HG02623 (cell line): ENCODE data around the gene SPTLC2.
A peak's percentile ranks its signal among the peaks of the same experiment; 100 is the strongest.

Experiments used
- ATAC-seq: cut with Tn5 transposase; IDR thresholded peaks from one replicate; pipeline ENCODE4 v1.9.1; 2021; ENCODE audit warnings: moderate library complexity; ENCODE audit not compliant: unreplicated experiment

SPTLC2 gene

GRCh38 chr14:77474479-77475177 lies 141.8 kb downstream of the SPTLC2 start:
- ATAC-seq: no peak

GRCh38 chr14:77473921-77474320 lies 142.5 kb downstream of the SPTLC2 start:
- ATAC-seq: no peak

GRCh38 chr14:77470224-77470870 lies 146.1 kb downstream of the SPTLC2 start:
- ATAC-seq: no peak

DNA sequence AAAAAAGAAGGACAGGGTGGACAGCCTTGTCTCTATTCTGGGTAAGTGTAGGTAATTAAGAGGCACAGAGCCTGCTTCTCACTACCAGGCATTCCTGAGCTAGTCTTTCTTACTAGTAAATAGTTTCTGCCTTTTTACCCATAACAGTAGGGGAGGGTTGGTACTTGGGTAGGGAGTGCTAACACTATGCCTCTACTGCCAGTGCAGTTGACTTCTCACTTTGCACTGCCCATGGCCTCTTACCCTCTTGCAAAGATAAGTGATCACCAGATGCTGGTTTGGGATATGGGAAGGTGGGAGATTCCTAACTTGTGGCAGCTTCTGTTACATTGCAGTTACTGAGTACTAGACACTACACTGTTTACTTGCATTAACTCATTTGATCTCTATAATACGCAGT lies 146.9 kb downstream of the SPTLC2 start:
- no peak for ATAC-seq

DNA sequence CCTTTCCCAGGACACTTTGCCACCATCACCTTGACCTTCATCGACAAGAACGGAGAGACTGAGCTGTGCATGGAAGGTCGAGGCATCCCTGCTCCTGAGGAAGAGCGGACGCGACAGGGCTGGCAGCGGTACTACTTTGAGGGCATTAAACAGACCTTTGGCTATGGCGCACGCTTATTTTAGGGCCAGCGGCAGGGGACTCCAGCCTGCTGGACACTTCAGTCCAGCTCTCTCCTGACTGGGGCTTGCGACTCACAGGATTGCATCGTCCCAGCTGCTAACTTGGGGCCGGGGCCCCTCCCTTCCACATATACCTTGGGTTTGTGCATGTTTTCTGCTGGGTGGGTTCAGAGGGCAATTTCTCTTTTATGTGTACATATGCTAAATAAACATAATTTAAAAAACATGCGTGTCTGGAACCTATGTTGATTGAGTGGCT lies 147.4 kb downstream of the SPTLC2 start:
- no peak for ATAC-seq

DNA sequence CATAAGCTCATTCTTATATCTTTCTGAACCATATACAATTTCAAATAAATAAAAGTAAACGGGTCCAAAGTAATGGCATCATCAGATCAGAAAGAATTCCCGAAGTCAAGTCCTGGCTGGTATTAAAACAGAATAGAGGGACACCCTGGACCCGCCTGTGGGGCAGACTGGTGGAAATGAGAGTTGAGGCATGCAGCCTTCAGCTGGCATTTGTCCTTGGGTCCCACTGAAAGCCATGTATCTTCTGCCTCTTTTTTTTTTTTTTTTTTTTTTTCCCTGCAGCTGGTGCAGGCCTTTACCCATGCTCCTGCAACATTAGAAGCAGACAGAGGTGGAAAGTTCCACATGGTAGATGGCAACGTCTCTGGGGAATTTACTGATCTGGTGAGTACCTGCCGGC lies 148.6 kb downstream of the SPTLC2 start:
- ATAC-seq: no peak

- no peak for ATAC-seq
Measured at GRCh38 chr14:77459072-77459723, 157.2 kb downstream of the SPTLC2 start.

- ATAC-seq: peak; percentile 4
Measured at GRCh38 chr14:77458249-77458950, 158.0 kb downstream of the SPTLC2 start.

GRCh38 chr14:77457522-77458248 lies 158.8 kb downstream of the SPTLC2 start, which contains the start of the genes AHSA1 and VIPAS39:
Gene AHSA1, plus strand, starts transcription at chr14:77458093. Its CDS starts 97 bp downstream, at chr14:77458190.
Gene VIPAS39, minus strand, starts transcription at chr14:77457601. Its CDS starts 3,499 bp downstream, at chr14:77454102.
- peak; percentile 91 for ATAC-seq

DNA sequence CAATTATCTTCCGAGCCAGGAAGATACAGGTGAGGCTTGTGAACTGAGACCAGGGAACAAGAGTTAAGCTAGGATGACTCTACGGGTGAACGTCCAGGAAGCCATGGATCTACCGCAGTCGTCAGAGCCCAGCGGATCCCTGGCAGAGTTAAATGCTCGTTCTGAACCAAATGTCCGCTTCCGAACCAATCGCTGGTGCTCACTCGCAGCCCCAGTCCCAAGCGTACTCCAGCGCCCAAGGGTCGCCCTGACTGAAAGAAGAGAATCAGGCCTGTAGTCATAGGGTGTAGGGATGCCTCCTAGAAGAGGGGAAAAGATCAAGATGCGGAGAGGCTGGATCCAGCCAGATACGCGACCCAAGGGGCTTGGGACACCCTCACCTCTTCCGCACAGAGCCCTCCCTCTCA lies 159.3 kb downstream of the SPTLC2 start:
- no peak for ATAC-seq
